Measurements from ENCODE around the gene GAB1. TPM values are rescaled to one million over a fixed set of nuclear protein-coding genes. Genes with fewer than 3 reads are reported as not detected.

The GAB1 gene
- total RNA-seq, 2 donors from 2014 or later: 1.5 to 1.6 TPM

DNA sequence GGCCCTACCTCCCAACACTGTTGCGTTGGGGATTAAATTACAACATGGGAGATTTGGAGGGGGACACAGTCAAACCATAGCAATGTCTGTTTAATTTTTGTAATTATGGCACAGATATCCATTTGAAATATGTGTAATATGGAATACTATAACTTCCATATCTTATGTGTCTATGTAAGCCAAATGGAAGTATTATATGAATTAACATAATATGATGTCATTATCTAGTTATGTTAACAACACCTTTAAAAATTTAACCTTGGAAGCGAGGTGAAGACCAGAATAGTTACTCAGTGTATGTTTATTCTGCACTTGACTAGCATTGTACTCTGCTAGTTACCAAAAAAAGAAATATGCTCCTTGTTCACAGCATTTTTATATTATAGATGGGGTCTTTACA lies 181.1 kb downstream of the GAB1 start:
- Mint-ChIP-seq H3K27me3 (ENCODE audit: low read depth) (no peaks in the 10 kb centered on the region), H3K4me1 (ENCODE audit: low read depth) (peaks cover 55% of the 10 kb centered on the region), H3K4me3 (no peak overlapping the region), H3K9me3 (no peaks in the 10 kb centered on the region), H3K27ac (no peak overlapping the region), H3K36me3 (ENCODE audit: insufficient read depth in 2 of 2) (peaks cover 7 to 30% of the 10 kb centered on the region in 2 donors)
- no peak for DNase-seq
- no peak for ATAC-seq (replicated peaks in 1 of 2)

Other genes starting within 250 kb of the GAB1 start
- gene USP38, start 152.0 kb upstream of the GAB1 start, total RNA-seq: 10 to 100 TPM; 28.5 to 31.2 TPM
- gene SMARCA5, start 176.8 kb downstream of the GAB1 start, total RNA-seq: 10 to 100 TPM; 52.6 to 59.1 TPM